GM18870 (cell line): ENCODE data around the gene GNPDA2.

Experiments used
- ATAC-seq: cut with Tn5 transposase; IDR thresholded peaks from one replicate; pipeline ENCODE4 v1.9.1; 2021; ENCODE audit warnings: moderate library complexity; ENCODE audit not compliant: unreplicated experiment

Gene GNPDA2

DNA sequence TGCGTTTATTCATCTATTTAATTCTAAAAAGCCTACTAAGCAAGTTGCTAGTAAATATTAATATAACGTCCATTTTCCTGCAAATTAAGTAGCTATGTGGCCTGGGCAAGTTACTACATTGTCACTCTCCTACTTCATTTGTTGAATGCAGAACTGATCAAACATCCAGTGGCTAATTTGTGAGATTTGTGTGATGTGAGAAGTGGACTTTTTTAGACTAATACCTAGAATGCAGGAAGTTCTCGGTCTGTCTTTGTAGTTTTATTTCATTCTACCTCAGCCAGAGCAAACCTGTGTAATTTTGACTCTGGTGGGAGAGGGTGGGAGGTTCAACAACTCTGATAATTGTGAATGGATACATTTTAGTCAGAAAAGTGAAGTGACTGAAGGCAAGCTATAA is 47.3 kb downstream of the GNPDA2 start:
- ATAC-seq, result peak; percentile 15

DNA sequence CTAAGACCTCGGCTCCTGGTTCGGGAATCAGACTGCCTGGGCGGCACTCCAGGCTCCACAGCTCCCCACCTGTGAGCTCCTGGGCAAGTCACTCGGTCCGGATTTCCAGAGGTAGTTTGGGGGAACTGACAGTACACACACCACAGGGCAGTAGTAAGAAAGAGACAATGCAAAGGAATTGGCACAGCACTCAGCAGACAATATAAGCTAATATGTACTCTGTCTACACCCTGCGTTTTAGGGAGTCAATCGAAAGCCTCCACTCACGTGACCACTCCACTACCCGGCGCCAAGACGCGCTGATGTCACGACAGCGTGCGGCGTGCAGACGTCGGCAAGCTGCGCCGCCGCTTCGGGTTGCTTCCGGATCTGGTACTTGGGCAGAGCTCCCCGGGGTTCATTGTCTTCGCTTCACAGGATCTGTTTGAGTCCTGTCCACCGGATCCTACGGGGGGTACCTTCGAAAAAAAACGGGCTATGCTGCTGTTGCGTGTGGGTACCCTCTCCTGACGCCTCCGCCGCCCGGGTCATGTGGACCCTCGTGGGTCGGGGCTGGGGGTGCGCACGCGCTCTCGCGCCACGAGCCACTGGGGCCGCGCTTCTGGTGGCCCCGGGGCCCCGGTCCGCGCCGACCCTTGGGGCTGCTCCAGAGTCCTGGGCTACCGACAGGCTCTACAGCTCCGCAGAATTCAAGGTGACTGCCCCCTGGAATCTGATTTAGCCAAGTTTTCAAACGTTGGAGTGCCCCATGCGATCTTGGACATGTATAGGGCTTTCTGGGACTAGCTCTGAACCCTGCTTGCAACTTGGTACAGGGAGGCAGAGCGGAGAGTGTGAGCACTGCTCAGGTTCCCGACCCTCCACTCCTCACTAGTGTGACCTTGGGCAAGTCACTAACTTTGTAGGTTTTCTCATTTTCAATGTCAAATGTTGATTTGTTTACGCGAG is 48.0 kb downstream of the GNPDA2 start, which contains the start of gene GUF1:
Gene GUF1, plus strand, starts transcription at position 327 of the 948 bp plus-strand sequence. Its CDS starts 203 bp downstream, at position 530.
- peak; percentile 96 for ATAC-seq

DNA sequence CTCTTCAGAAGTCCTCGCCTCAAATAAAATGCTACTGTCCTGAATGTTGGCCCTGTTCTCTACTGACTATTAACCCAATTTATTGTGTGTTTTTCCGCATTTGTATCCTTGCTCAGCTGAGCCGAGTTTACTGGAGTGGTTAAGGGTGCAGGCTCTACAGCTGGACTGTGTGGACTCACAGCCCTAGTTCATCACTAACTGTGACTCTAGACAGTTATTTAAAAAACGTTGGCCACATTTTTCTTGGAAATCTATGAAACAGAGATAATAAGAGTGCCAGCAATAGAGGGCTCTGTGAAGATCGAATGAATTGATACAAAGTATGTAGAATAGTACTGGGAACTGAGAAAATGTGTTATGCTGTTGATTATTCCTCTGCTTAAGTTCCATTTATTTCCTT is 51.0 kb downstream of the GNPDA2 start:
- ATAC-seq, result no peak

DNA sequence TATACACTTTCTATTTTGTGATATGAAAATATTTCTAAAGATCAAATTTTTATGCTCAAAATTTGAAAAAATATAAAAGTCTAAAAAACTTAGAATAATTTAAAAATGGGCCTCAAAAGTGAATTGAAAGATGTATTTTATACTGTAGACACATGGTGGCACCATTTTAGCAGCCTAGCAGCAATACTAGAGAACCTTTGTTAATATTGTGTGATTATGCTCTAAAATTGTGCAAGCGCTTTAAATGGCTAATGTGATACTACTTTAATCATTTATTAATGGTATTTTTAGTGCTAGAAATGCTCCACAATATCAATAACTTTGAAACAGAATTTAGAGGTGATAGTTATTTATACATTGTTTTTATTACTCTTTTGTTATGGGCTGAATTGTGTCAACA is 51.9 kb downstream of the GNPDA2 start:
- no peak for ATAC-seq

DNA sequence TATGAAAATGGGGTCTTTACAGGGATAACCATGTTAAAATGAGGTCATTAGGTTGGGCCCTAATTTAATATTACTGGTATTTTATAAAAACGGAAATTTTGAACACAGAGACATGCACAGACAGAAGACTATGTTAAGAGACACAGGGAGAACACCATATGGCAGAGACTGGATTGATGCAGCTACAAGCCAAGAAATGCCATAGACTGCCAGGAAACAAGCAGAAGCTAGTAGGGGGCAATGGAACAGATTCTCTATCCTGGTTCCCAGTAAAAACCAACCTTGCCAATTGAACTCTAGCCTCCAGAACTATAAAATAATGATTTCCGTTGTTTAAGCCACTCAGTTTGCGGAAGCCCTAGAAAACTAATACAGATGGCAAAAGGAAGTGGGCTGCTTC is 54.7 kb downstream of the GNPDA2 start:
- ATAC-seq, result no peak

DNA sequence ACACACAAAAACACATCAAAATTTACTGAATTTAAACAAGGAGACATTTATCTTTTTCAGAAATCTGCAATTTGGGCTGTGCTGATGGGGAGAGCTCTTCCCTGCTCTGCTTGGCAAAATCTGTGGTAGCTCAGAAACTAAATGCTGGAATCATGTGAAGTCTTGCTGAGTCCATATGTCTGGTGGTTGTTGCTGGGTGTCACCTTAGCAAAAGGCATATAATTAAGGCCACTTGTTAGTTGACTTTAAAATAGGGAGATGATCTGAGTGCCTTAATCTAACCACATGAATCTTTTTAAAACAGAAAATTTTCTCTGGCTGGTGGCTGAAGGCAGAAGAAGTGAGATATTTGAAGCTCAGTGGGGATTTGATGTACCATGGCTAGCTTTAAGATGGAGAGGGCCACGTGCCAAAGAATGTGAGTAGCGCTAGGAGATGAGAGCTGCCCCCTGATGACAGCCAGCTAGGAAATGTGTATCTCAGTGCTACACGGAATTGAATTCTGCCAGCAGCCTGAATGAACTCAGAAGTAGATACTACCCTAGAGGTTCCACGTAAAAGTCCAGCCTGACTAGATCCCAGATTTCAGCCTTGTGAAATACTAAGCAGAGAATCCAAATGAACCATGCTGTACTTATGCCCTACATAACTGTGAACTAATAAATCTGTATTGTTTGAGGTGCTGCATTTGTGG is 55.7 kb downstream of the GNPDA2 start:
- no peak for ATAC-seq

DNA sequence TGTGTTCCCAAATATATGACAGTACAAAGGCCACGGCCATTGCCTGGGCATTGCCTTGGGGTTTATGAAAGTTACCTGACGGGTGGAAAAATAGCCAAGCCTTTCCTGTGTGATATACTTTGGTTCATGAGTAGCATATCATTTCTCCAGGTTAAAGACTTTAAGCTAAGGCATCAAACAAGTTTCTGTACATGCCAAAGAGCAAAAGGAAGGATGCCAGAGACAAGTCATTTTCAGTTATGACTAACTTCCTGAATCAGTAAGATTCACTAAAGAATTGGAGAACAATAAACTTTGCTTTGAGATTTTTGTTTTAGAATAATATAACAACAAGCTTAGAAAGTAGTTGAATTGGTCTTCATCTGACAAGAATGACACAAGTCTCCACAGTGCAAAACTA is 57.8 kb downstream of the GNPDA2 start:
- no peak for ATAC-seq

DNA sequence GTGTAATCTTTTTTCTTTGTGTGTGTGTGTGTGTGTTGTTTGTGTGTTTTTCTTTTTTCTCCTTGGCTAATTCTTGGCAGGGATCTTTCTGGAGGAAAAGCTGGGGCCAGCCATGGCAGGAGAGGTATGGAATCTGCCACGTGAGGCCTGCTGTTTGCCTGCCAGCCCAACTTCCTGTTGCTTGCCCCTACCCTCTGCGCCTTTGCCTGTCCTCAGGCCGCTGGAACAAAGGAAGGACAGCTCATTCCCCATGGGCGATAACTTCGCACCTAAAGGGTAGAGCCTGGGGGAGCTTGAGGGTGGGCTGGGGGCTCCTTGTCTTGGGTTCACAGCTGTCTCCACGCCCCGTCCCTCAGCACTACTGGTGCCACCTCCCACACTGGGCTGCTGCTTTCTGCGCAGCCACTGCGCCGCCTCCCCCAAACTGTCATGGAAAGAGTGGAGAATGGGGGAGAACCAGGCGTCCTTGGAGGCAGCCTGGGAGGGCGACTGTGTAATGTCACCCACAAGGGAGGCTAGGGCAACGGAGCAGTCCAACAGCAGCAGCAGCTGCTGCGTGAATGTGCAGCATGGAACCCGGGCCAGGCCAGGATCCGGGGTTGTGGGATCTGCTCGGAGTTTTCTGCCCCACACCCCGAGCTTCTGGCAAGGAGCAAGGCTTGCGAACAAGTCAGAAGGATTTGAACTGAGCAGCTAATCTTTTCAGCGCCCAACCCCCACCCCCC is 62.7 kb downstream of the GNPDA2 start:
- ATAC-seq, result no peak

DNA sequence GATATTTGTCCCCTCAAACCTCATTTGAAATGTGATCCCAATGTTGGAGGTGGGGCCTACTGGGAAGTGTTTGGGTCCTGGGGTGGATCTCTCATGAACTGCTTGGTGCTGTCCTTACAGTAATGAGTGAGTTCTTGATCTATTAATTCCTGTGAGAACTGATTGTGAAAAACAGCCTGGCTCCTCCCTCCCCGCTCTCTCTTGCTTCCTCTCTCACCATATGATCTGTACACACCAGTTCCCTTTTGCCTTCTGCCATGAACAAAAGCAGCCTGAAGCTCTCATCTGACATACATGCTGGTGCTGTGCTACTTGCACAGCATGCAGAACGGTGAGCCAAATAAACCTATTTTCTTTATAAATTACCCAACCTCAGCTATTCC is 63.7 kb downstream of the GNPDA2 start:
- peak; percentile 64 for ATAC-seq

DNA sequence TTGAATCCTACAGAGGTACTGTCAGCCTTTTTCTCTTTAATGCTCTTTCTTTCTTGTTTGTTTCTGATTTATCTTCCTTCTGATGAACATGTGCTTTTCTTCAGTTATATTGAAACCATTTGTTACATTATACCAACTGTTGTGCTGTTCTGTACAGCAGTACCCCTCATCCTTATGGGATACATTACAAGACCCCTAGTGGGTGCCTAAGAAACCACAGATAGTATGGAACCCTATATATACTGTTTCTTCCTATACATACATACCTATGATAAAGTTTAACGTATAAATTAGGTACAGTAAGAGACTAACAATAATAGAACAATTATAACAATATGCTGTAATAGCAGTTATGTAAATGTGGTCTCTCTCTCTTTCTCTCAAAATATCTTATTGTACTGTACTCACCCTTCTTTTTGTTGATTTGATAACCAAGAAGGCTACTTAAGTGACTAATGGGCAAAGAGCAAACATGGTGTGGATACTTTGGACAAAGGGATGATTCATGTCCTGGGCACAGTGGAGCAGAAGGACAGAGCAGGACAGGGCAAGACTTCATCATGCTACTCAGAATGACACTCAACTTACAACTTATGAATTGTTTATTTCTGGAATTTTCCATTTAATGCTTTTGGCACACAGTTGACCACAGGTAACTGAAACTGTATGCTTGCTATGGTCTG is 64.3 kb downstream of the GNPDA2 start:
- no peak for ATAC-seq

DNA sequence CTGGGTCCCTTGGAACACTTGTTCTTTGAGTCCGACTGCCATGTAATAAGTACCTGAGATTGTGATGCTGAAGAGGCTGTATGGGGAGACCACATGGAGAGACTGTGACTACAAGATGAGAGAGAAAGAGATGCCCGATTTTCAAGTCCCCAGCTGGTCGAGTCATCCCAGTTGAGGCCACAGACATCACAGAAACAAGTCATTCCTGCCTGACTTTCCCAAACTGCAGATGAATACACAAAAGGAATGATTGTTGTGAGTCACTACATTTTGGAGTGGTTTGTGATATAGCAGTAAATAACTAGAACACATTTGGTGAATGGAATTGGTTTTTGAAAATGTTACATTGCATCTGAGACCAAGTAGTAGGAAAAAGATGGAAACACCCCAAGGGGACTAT is 66.0 kb downstream of the GNPDA2 start:
- ATAC-seq, result no peak

DNA sequence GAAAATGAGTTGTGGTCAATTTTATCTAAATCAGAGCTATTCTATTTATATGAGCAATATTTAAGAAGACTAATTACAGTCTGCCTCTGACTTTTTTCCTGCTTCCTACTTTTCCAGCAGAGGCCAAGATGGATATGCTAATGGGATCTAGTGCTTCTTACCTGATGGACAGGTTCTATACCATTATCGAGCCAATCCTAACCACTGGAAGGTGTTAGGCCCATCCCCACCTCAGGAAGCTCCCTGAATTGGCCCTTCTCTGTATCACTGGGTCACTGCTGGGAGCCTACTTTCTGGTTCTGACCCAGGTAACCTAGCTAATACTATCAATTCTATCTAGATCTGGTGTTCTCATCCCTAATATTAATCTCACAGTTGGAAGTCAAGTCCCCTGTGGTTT is 74.4 kb downstream of the GNPDA2 start:
- no peak for ATAC-seq
